HepG2 (cell line): ENCODE results near the gene TOR4A. TPM values are rescaled to one million over a fixed set of nuclear protein-coding genes. Genes with fewer than 3 reads are reported as not detected.
A peak's percentile ranks its signal among the peaks of the same experiment; 100 is the strongest.

Experiments used
- BORCS8-MEF2B ChIP-seq: sonication (generic); formaldehyde crosslinking; IDR thresholded peaks from 2 replicates; pipeline ENCODE4 v1.8.0; 2022; ENCODE audit warnings: mild to moderate bottlenecking, missing genetic modification reagents
- CHD4 ChIP-seq: fragments of 200-600 bp; sonication (generic); IDR thresholded peaks from 2 replicates; pipeline ENCODE4 v1.7.0; 2017; ENCODE audit warnings: mild to moderate bottlenecking, low read length, borderline replicate concordance
- GATAD1 ChIP-seq: IDR thresholded peaks from 2 replicates; pipeline ENCODE4 v1.6.1; 2016; ENCODE audit warnings: missing genetic modification reagents, missing compliant biosample characterization
- KDM6A ChIP-seq: IDR thresholded peaks from 2 replicates; pipeline ENCODE4 v1.6.1; 2016; ENCODE audit warnings: low read depth
- NFE2L2 ChIP-seq: fragments of 150-350 bp; IDR thresholded peaks from 2 replicates; pipeline ENCODE4 v1.6.1; 2014; ENCODE audit warnings: low read length
- NONO ChIP-seq, 2 experiments: fragments of 450-650 bp in 1 of 2; sonication (generic) in 1 of 2; formaldehyde crosslinking in 1 of 2; IDR thresholded peaks in 1 of 2; conservative IDR thresholded peaks in 1 of 2; 2 replicates each; pipeline versions ENCODE4 v1.6.1 to v1.8.0; 2017 to 2022; ENCODE audit warnings: mild to moderate bottlenecking in 1 of 2, missing genetic modification reagents in 1 of 2, moderate library complexity in 1 of 2
- PAWR ChIP-seq: sonication (generic); formaldehyde crosslinking; IDR thresholded peaks from 2 replicates; pipeline ENCODE4 v1.4.0; 2020; ENCODE audit warnings: missing genetic modification reagents, mild to moderate bottlenecking, borderline replicate concordance
- RARG ChIP-seq: sonication (generic); formaldehyde crosslinking; IDR thresholded peaks from 2 replicates; pipeline ENCODE4 v1.4.0; 2020; ENCODE audit warnings: low read depth, mild to moderate bottlenecking, missing genetic modification reagents
- STAG1 ChIP-seq: sonication (generic); formaldehyde crosslinking; IDR thresholded peaks from 2 replicates; pipeline ENCODE4 v1.4.0; 2020; ENCODE audit warnings: missing genetic modification reagents
- SYNCRIP ChIP-seq: fragments of 200-400 bp; formaldehyde crosslinking; IDR thresholded peaks from 2 replicates; pipeline ENCODE4 v1.6.1; 2018; ENCODE audit warnings: mild to moderate bottlenecking, low read depth, low read length; ENCODE audit not compliant: insufficient read depth
- U2AF2 ChIP-seq: fragments of 200-400 bp; formaldehyde crosslinking; IDR thresholded peaks from 2 replicates; pipeline ENCODE4 v1.6.1; 2017; ENCODE audit warnings: low read depth, mild to moderate bottlenecking, low read length
- WIZ ChIP-seq: sonication (generic); formaldehyde crosslinking; IDR thresholded peaks from 2 replicates; pipeline ENCODE4 v1.5.1; 2020; ENCODE audit warnings: mild to moderate bottlenecking, missing genetic modification reagents
- ZC3H13 ChIP-seq: sonication (generic); formaldehyde crosslinking; IDR thresholded peaks from 2 replicates; pipeline ENCODE4 v1.8.1; 2023; ENCODE audit warnings: mild to moderate bottlenecking, missing genetic modification reagents, moderate library complexity
- ZFP82 ChIP-seq: sonication (generic); formaldehyde crosslinking; IDR thresholded peaks from 2 replicates; pipeline ENCODE4 v1.5.1; 2020; ENCODE audit warnings: mild to moderate bottlenecking, missing genetic modification reagents, borderline replicate concordance
- ZNF557 ChIP-seq: sonication (generic); formaldehyde crosslinking; IDR thresholded peaks from 2 replicates; pipeline ENCODE4 v1.4.0; 2020; ENCODE audit warnings: missing genetic modification reagents
- ZNF558 ChIP-seq: sonication (generic); formaldehyde crosslinking; IDR thresholded peaks from 2 replicates; pipeline ENCODE4 v1.9.0; 2022; ENCODE audit warnings: mild to moderate bottlenecking, missing genetic modification reagents, borderline replicate concordance
- ZNF768 ChIP-seq: sonication (generic); formaldehyde crosslinking; IDR thresholded peaks from 2 replicates; pipeline ENCODE4 v1.4.0; 2020; ENCODE audit warnings: missing genetic modification reagents
- polyA plus RNA-seq, 8 experiments: library from polyadenylated mRNA; depleted of rRNA in 3 of 8; stranded (reverse) in 7 of 8; unstranded in 1 of 8; fragments of >200 nt; fragmentation: Illumina TruSeq in 4 of 8; extraction: Trizol in 4 of 8; gene quantifications; 2 replicates each; pipeline versions ENCODE4 v1.2.1 to v1.2.3, GENCODE V29; 2011 to 2016; ENCODE audit warnings: low read depth in 4 of 8, missing spikeins in 1 of 8, mixed read lengths in 1 of 8; ENCODE audit not compliant: insufficient read depth in 1 of 8
- total RNA-seq, 5 experiments: library from RNA; depleted of rRNA; stranded (reverse); fragments of >200 nt; fragmentation: Illumina TruSeq; extraction: Trizol; gene quantifications; 2 replicates each; pipeline ENCODE4 v1.2.3, GENCODE V29; 2016; ENCODE audit warnings: low read depth in 1 of 5
- TF ChIP-seq, protein P1 (sequence below): sonication (generic); formaldehyde crosslinking; IDR thresholded peaks from 2 replicates; pipeline ENCODE4 v1.8.0; 2022; ENCODE audit warnings: missing genetic modification reagents, mild to moderate bottlenecking, borderline replicate concordance
- TF ChIP-seq, protein P2 (sequence below): sonication (generic); formaldehyde crosslinking; IDR thresholded peaks from 2 replicates; pipeline ENCODE4 v1.5.0; 2020; ENCODE audit warnings: mild to moderate bottlenecking, missing genetic modification reagents, moderate library complexity
- TF ChIP-seq, protein P3 (sequence below): sonication (generic); formaldehyde crosslinking; IDR thresholded peaks from 2 replicates; pipeline ENCODE4 v1.4.0; 2020; ENCODE audit warnings: mild to moderate bottlenecking, missing genetic modification reagents
- TF ChIP-seq, protein P4 (sequence below): sonication (generic); formaldehyde crosslinking; IDR thresholded peaks from 2 replicates; pipeline ENCODE4 v1.5.0; 2020; ENCODE audit warnings: missing genetic modification reagents

TOR4A gene
- total and polyA plus RNA-seq, 2 of the 13 experiments (the other 11 are each of a cell fraction or from before 2014, with no cell fraction given) = 11.1 to 14.2 TPM

DNA sequence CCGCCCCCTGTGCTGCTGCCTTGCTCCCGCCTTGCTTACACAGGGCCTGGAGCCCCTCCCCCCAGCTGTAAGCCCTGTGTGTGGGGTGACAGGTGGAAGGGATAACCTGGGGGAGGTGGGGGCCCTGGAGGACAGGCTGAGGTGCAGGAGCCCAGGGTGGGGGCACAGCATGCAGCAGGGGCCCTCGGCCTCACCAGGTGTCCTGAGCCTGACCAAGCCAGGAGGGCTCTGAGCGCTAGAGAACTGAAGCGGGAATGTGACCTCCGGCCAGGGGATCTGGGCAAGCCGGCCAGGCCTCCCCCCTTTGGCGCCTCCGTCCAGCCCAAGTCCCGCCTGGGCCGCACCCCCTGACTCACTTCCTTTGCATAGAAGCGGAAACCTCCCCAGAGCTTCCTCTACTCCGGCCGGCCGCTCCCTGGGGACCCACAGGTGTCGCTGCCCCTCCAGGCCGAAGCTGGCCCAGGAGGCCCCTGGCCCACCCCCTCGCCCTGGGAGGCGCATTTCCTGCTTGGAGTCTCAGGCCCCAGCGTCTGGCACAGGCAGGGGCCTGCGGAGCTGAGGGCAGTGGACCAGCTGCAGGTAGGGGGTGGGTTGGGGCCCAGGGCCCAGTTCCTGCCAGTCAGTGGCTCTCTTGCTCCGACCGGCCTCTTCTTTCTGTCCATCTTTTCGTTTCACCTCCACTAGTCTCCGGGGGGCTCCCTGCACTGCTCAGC lies at the start of gene TOR4A (continued):
- peak; percentile 43 for TF ChIP-seq BORCS8-MEF2B
- TF ChIP-seq NONO (IDR thresholded peaks at IDR 0.05) = no peak
- peak; percentile 76; the same call in 1 of the 2 replicates for TF ChIP-seq NONO (CRISPR knock-in tag; conservative IDR thresholded peaks at IDR 0.05)
- no peak for TF ChIP-seq PAWR (CRISPR knock-in tag)
- TF ChIP-seq, protein P1, sequence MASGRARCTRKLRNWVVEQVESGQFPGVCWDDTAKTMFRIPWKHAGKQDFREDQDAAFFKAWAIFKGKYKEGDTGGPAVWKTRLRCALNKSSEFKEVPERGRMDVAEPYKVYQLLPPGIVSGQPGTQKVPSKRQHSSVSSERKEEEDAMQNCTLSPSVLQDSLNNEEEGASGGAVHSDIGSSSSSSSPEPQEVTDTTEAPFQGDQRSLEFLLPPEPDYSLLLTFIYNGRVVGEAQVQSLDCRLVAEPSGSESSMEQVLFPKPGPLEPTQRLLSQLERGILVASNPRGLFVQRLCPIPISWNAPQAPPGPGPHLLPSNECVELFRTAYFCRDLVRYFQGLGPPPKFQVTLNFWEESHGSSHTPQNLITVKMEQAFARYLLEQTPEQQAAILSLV = peak; percentile 75; the same call in 1 of the 2 replicates
- TF ChIP-seq, protein P2, sequence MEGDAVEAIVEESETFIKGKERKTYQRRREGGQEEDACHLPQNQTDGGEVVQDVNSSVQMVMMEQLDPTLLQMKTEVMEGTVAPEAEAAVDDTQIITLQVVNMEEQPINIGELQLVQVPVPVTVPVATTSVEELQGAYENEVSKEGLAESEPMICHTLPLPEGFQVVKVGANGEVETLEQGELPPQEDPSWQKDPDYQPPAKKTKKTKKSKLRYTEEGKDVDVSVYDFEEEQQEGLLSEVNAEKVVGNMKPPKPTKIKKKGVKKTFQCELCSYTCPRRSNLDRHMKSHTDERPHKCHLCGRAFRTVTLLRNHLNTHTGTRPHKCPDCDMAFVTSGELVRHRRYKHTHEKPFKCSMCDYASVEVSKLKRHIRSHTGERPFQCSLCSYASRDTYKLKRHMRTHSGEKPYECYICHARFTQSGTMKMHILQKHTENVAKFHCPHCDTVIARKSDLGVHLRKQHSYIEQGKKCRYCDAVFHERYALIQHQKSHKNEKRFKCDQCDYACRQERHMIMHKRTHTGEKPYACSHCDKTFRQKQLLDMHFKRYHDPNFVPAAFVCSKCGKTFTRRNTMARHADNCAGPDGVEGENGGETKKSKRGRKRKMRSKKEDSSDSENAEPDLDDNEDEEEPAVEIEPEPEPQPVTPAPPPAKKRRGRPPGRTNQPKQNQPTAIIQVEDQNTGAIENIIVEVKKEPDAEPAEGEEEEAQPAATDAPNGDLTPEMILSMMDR (CRISPR knock-in tag) = peak; percentile 83
- no peak for TF ChIP-seq ZFP82 (CRISPR knock-in tag)
- TF ChIP-seq STAG1 = peak; percentile 36
- no peak for TF ChIP-seq CHD4
- TF ChIP-seq SYNCRIP = no peak
- TF ChIP-seq U2AF2 = no peak
- peak; percentile 77 for TF ChIP-seq ZNF557 (CRISPR knock-in tag)
- no peak for TF ChIP-seq RARG
- no peak for TF ChIP-seq KDM6A (CRISPR knock-in tag)
- TF ChIP-seq ZNF768 (CRISPR knock-in tag) = peak; percentile 44; the same call in 1 of the 2 replicates
- TF ChIP-seq, protein P3, sequence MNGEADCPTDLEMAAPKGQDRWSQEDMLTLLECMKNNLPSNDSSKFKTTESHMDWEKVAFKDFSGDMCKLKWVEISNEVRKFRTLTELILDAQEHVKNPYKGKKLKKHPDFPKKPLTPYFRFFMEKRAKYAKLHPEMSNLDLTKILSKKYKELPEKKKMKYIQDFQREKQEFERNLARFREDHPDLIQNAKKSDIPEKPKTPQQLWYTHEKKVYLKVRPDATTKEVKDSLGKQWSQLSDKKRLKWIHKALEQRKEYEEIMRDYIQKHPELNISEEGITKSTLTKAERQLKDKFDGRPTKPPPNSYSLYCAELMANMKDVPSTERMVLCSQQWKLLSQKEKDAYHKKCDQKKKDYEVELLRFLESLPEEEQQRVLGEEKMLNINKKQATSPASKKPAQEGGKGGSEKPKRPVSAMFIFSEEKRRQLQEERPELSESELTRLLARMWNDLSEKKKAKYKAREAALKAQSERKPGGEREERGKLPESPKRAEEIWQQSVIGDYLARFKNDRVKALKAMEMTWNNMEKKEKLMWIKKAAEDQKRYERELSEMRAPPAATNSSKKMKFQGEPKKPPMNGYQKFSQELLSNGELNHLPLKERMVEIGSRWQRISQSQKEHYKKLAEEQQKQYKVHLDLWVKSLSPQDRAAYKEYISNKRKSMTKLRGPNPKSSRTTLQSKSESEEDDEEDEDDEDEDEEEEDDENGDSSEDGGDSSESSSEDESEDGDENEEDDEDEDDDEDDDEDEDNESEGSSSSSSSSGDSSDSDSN (CRISPR knock-in tag) = peak; percentile 97
- TF ChIP-seq, protein P4, sequence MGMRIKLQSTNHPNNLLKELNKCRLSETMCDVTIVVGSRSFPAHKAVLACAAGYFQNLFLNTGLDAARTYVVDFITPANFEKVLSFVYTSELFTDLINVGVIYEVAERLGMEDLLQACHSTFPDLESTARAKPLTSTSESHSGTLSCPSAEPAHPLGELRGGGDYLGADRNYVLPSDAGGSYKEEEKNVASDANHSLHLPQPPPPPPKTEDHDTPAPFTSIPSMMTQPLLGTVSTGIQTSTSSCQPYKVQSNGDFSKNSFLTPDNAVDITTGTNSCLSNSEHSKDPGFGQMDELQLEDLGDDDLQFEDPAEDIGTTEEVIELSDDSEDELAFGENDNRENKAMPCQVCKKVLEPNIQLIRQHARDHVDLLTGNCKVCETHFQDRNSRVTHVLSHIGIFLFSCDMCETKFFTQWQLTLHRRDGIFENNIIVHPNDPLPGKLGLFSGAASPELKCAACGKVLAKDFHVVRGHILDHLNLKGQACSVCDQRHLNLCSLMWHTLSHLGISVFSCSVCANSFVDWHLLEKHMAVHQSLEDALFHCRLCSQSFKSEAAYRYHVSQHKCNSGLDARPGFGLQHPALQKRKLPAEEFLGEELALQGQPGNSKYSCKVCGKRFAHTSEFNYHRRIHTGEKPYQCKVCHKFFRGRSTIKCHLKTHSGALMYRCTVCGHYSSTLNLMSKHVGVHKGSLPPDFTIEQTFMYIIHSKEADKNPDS (CRISPR knock-in tag) = 0 out of 2 replicates have a peak, but pooled peaks have one; percentile 68
- no peak for TF ChIP-seq ZC3H13 (CRISPR knock-in tag)
- TF ChIP-seq WIZ (CRISPR knock-in tag) = no peak
- no peak for TF ChIP-seq ZNF558 (CRISPR knock-in tag)
- no peak for TF ChIP-seq NFE2L2
- peak; percentile 81 for TF ChIP-seq GATAD1 (CRISPR knock-in tag)
